Measurements from ENCODE around the gene DLG1. TPM values are rescaled to one million over a fixed set of nuclear protein-coding genes. Genes with fewer than 3 reads are reported as not detected.
"Not testable (repeated sequence)": the region's sequence is repeated elsewhere in the genome, so short reads cannot be mapped to it uniquely, and the experiment has no call there.

Gene DLG1
- total and polyA plus RNA-seq, 2 donors (not counting 1 experiment from before 2014, with no cell fraction given): 47.7 to 53.0 TPM

DNA sequence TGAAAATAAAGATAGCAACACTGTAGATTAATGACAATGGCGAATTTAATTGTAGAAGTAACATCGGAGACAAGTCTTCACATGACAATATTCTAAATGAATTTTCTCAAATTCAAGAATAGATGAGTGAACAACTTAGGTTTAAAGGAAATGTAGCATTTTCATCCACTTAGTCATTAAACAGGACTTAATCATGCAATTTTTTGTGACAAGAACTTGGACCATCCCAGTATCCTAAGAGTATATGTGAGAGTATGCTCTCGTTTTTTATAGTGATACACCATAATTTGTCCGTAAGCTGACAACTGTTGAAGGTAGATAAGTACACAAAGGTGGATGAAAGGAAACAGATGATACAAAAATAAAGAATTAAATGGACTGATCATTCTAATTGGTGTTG is 81.5 kb downstream of the DLG1 start:
- Histone ChIP-seq H2AFZ (ENCODE audit: low read length) (no peak overlapping the region), H3K4me3 (replicated peaks in 1 of 4; ENCODE audit: control extremely low read depth in 1 of 4, insufficient read depth in 1 of 4, low read depth in 3 of 4, low read length in 4 of 4) (no peak overlapping the region), H3K4me1 (ENCODE audit: control insufficient read depth, extremely low read depth, insufficient read depth, low read length) (peaks cover 7% of the 10 kb centered on the region), H3K4me2 (ENCODE audit: extremely low read depth, insufficient read depth, low read length) (no peak overlapping the region), H4K20me1 (ENCODE audit: control insufficient read depth, extremely low read depth, insufficient read depth, low read length) (no peaks in the 10 kb centered on the region), H3K36me3 (ENCODE audit: control insufficient read depth, insufficient read depth, low read length) (no peaks in the 10 kb centered on the region), H3K79me2 (ENCODE audit: control insufficient read depth, insufficient read depth, low read length) (peaks cover 51% of the 10 kb centered on the region), H3K27me3 (ENCODE audit: control insufficient read depth, insufficient read depth, low read length) (no peaks in the 10 kb centered on the region), H3K27ac (ENCODE audit: insufficient read depth, low read length) (no peak overlapping the region), H3K9ac (ENCODE audit: insufficient read depth, low read length) (no peak overlapping the region), H3K9me3 (ENCODE audit: control insufficient read depth, insufficient read depth, low read depth, low read length) (no peaks in the 10 kb centered on the region)
- peak; percentile 38 to 78 for DNase-seq (ENCODE audit: low read depth in 2 of 2)
- TF ChIP-seq, protein P1, sequence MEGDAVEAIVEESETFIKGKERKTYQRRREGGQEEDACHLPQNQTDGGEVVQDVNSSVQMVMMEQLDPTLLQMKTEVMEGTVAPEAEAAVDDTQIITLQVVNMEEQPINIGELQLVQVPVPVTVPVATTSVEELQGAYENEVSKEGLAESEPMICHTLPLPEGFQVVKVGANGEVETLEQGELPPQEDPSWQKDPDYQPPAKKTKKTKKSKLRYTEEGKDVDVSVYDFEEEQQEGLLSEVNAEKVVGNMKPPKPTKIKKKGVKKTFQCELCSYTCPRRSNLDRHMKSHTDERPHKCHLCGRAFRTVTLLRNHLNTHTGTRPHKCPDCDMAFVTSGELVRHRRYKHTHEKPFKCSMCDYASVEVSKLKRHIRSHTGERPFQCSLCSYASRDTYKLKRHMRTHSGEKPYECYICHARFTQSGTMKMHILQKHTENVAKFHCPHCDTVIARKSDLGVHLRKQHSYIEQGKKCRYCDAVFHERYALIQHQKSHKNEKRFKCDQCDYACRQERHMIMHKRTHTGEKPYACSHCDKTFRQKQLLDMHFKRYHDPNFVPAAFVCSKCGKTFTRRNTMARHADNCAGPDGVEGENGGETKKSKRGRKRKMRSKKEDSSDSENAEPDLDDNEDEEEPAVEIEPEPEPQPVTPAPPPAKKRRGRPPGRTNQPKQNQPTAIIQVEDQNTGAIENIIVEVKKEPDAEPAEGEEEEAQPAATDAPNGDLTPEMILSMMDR (conservative IDR thresholded peaks at IDR 0.05 in 1 of 2, IDR thresholded peaks at IDR 0.05 in 1 of 2; ENCODE audit: low read depth in 1 of 2, low read length in 2 of 2): no peak
- no peak for TF ChIP-seq EZH2 (IDR thresholded peaks at IDR 0.05; ENCODE audit: low read length, missing control alignments)

DNA sequence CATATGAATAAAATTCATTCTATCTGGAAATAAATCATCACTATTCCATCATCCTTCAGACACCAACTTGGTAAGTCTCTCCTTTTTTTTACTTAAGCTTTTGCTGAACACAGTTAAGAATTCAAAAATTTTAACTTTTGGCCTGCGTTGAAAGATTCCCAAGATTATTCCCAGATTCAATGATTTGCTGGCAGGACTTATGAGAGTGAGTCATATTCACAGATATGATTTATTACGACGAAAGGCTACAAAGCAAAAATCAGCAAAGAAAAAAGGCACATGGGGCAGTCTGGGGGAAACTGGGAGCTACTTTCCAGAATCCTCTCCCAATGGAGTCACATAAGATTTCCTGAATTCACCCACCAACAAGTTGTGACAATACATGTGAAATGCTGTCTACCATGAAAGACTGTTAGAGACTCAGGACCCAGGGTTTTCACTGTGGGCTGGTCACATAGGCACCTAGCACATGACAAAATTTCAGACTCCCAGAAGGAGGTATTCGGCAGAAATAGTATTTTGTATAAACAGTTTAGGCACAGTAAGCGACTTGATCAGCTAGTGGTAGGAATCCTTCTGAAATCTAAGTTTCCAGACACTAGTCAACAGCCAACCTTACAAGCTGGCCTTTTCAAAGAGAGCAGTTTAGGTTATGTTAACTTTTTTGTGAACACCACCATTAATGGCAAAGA is 82.1 kb downstream of the DLG1 start:
- Histone ChIP-seq H3K4me1 (ENCODE audit: control insufficient read depth, extremely low read depth, insufficient read depth, low read length) (peaks cover 7% of the 10 kb centered on the region), H4K20me1 (ENCODE audit: control insufficient read depth, extremely low read depth, insufficient read depth, low read length) (no peaks in the 10 kb centered on the region), H3K36me3 (ENCODE audit: control insufficient read depth, insufficient read depth, low read length) (no peaks in the 10 kb centered on the region), H3K4me2 (ENCODE audit: extremely low read depth, insufficient read depth, low read length) (peak overlapping the region; percentile 77), H3K27ac (ENCODE audit: insufficient read depth, low read length) (peak overlapping the region; percentile 47), H3K4me3 (replicated peaks in 1 of 4; ENCODE audit: control extremely low read depth in 1 of 4, insufficient read depth in 1 of 4, low read depth in 3 of 4, low read length in 4 of 4) (peak overlapping the region in 2 of 4 experiments; percentile 0 to 9), H3K27me3 (ENCODE audit: control insufficient read depth, insufficient read depth, low read length) (no peaks in the 10 kb centered on the region), H2AFZ (ENCODE audit: low read length) (no peak overlapping the region), H3K9ac (ENCODE audit: insufficient read depth, low read length) (no peak overlapping the region), H3K9me3 (ENCODE audit: control insufficient read depth, insufficient read depth, low read depth, low read length) (no peaks in the 10 kb centered on the region), H3K79me2 (ENCODE audit: control insufficient read depth, insufficient read depth, low read length) (peaks cover 52% of the 10 kb centered on the region)
- DNase-seq (ENCODE audit: low read depth in 2 of 2): peak; percentile 85 to 92
- TF ChIP-seq, protein P1 (conservative IDR thresholded peaks at IDR 0.05 in 1 of 2, IDR thresholded peaks at IDR 0.05 in 1 of 2; ENCODE audit: low read depth in 1 of 2, low read length in 2 of 2): no peak
- TF ChIP-seq EZH2 (IDR thresholded peaks at IDR 0.05; ENCODE audit: low read length, missing control alignments): no peak

DNA sequence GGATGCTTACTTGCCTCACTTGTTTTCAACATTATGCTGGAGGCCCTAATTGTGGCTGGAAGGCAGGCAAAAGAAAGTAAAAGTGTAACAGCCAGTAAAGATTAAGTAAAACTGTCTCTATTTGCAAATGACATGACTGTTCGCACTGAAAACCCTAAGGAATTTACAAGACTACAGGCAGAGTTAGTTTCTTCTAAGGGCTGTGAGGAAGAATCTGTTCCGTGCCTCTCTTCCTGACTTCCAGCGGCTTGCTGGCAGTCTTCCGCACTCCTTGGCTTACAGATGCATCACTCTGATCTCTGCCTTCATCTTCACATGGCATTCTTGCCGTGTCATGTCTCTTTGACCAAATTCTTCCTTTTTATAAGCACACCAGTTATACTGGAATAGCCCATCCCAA is 86.1 kb downstream of the DLG1 start:
- H3K79me2 ChIP-seq (ENCODE audit: control insufficient read depth, insufficient read depth, low read length): peaks cover 60% of the 10 kb centered on the region
- no peaks in the 10 kb centered on the region for H3K27me3 ChIP-seq (ENCODE audit: control insufficient read depth, insufficient read depth, low read length)
- no peak for TF ChIP-seq EZH2 (IDR thresholded peaks at IDR 0.05; ENCODE audit: low read length, missing control alignments)
- TF ChIP-seq, protein P1 (conservative IDR thresholded peaks at IDR 0.05 in 1 of 2, IDR thresholded peaks at IDR 0.05 in 1 of 2; ENCODE audit: low read depth in 1 of 2, low read length in 2 of 2): no peak
- H3K9ac ChIP-seq (ENCODE audit: insufficient read depth, low read length): no peak overlapping the region
- no peak overlapping the region for H2AFZ ChIP-seq (ENCODE audit: low read length)
- peaks cover 2% of the 10 kb centered on the region for H3K4me1 ChIP-seq (ENCODE audit: control insufficient read depth, extremely low read depth, insufficient read depth, low read length)
- no peak overlapping the region for H3K27ac ChIP-seq (ENCODE audit: insufficient read depth, low read length)
- peak in 1 of 2 donors; percentile 50 for DNase-seq (ENCODE audit: low read depth in 2 of 2)
- no peak overlapping the region for H3K4me2 ChIP-seq (ENCODE audit: extremely low read depth, insufficient read depth, low read length)
- no peaks in the 10 kb centered on the region for H3K9me3 ChIP-seq (ENCODE audit: control insufficient read depth, insufficient read depth, low read depth, low read length)
- H3K36me3 ChIP-seq (ENCODE audit: control insufficient read depth, insufficient read depth, low read length): no peaks in the 10 kb centered on the region
- H3K4me3 ChIP-seq (replicated peaks in 1 of 4; ENCODE audit: control extremely low read depth in 1 of 4, insufficient read depth in 1 of 4, low read depth in 3 of 4, low read length in 4 of 4): no peak overlapping the region
- no peaks in the 10 kb centered on the region for H4K20me1 ChIP-seq (ENCODE audit: control insufficient read depth, extremely low read depth, insufficient read depth, low read length)

DNA sequence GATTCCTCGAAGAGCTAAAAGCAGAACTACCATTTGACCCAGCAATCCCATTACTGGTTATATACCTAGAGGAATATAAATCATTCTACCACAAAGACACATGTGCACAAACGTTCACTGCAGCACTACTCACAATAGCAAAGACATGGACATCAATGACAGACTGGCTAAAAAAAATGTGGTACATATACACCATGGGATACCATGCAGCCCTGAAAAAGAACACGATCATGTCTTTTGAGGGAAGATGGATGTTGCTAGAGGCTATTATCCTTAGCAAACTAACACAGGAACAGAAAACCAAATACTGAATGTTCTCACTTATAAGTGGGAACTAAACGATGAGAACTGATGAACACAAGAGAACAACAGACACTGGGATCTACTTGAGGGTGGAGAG is 86.7 kb downstream of the DLG1 start:
- not testable (repeated sequence) for H3K4me1 ChIP-seq (ENCODE audit: control insufficient read depth, extremely low read depth, insufficient read depth, low read length); H3K27ac ChIP-seq (ENCODE audit: insufficient read depth, low read length); H3K4me3 ChIP-seq (replicated peaks in 1 of 4; ENCODE audit: control extremely low read depth in 1 of 4, insufficient read depth in 1 of 4, low read depth in 3 of 4, low read length in 4 of 4); H3K9ac ChIP-seq (ENCODE audit: insufficient read depth, low read length); H3K27me3 ChIP-seq (ENCODE audit: control insufficient read depth, insufficient read depth, low read length); DNase-seq (ENCODE audit: low read depth in 2 of 2); H3K4me2 ChIP-seq (ENCODE audit: extremely low read depth, insufficient read depth, low read length); H3K36me3 ChIP-seq (ENCODE audit: control insufficient read depth, insufficient read depth, low read length); H4K20me1 ChIP-seq (ENCODE audit: control insufficient read depth, extremely low read depth, insufficient read depth, low read length); H3K9me3 ChIP-seq (ENCODE audit: control insufficient read depth, insufficient read depth, low read depth, low read length); H2AFZ ChIP-seq (ENCODE audit: low read length)
- H3K79me2 ChIP-seq (ENCODE audit: control insufficient read depth, insufficient read depth, low read length): peaks cover 66% of the 10 kb centered on the region

Data from fibroblast of lung (primary cell).